ENCODE measurements around the gene OR2C1. TPM values are rescaled to one million over a fixed set of nuclear protein-coding genes. Genes with fewer than 3 reads are reported as not detected.
A peak's percentile ranks its signal among the peaks of the same experiment; 100 is the strongest.

OR2C1 gene
- total RNA-seq (2014; rRNA removed; shearing (Covaris generic)): not detected in 2 replicates

GRCh38 chr16:3355589-3355988, at the start of gene OR2C1:
Gene OR2C1 (plus strand): TSS chr16:3355889. CDS start chr16:3355941, 52 bp downstream.
- no peak for DNase-seq (ENCODE audit: low spot score)

- no peak for DNase-seq (ENCODE audit: low spot score)
Measured at GRCh38 chr16:3306078-3306477, 49.6 kb upstream of the OR2C1 start.

GRCh38 chr16:3311496-3311895, 44.2 kb upstream of the OR2C1 start:
- DNase-seq (ENCODE audit: low spot score): no peak

GRCh38 chr16:3317315-3317999, 38.2 kb upstream of the OR2C1 start:
- DNase-seq (ENCODE audit: low spot score): no peak

- no peak for DNase-seq (ENCODE audit: low spot score)
Measured at GRCh38 chr16:3321816-3322215, 33.9 kb upstream of the OR2C1 start.

GRCh38 chr16:3327514-3327913, 28.2 kb upstream of the OR2C1 start:
- no peak for DNase-seq (ENCODE audit: low spot score)

- DNase-seq (ENCODE audit: low spot score): no peak
Measured at GRCh38 chr16:3328104-3328503, 27.6 kb upstream of the OR2C1 start.

- no peak for DNase-seq (ENCODE audit: low spot score)
Measured at GRCh38 chr16:3328643-3329042, 27.0 kb upstream of the OR2C1 start.

- no peak for DNase-seq (ENCODE audit: low spot score)
Measured at GRCh38 chr16:3346041-3346440, 9.6 kb upstream of the OR2C1 start.

GRCh38 chr16:3347586-3347985, 8.1 kb upstream of the OR2C1 start:
- no peak for DNase-seq (ENCODE audit: low spot score)

GRCh38 chr16:3348547-3349167, 7.0 kb upstream of the OR2C1 start:
- no peak for DNase-seq (ENCODE audit: low spot score)

GRCh38 chr16:3349175-3349574, 6.5 kb upstream of the OR2C1 start:
- DNase-seq (ENCODE audit: low spot score): no peak

- DNase-seq (ENCODE audit: low spot score): no peak
Measured at GRCh38 chr16:3356118-3356517, 429 bp downstream of the OR2C1 start.

GRCh38 chr16:3358871-3359270, 3.2 kb downstream of the OR2C1 start:
- no peak for DNase-seq (ENCODE audit: low spot score)

- no peak for DNase-seq (ENCODE audit: low spot score)
Measured at GRCh38 chr16:3362931-3363330, 7.2 kb downstream of the OR2C1 start.

GRCh38 chr16:3363793-3364192, 8.1 kb downstream of the OR2C1 start:
- peak; percentile 58 for DNase-seq (ENCODE audit: low spot score)

GRCh38 chr16:3364774-3365427, 9.2 kb downstream of the OR2C1 start:
- peak; percentile 87 for DNase-seq (ENCODE audit: low spot score)

- DNase-seq (ENCODE audit: low spot score): no peak
Measured at GRCh38 chr16:3369073-3369472, 13.4 kb downstream of the OR2C1 start.

GRCh38 chr16:3375680-3376079, 20.0 kb downstream of the OR2C1 start:
- DNase-seq (ENCODE audit: low spot score): no peak

GRCh38 chr16:3377917-3378316, 22.2 kb downstream of the OR2C1 start:
- DNase-seq (ENCODE audit: low spot score): no peak

- DNase-seq (ENCODE audit: low spot score): no peak
Measured at GRCh38 chr16:3383045-3383448, 27.4 kb downstream of the OR2C1 start.

GRCh38 chr16:3388325-3388724, 32.6 kb downstream of the OR2C1 start:
- DNase-seq (ENCODE audit: low spot score): no peak
